Activated CD8-positive, alpha-beta T cell treated with anti-CD3 and anti-CD28 coated beads, Interleukin-2, amount 10 ng/mL, durations not matched to agents 7 days and 5 days (primary cell): ENCODE measurements around the gene TECPR1. TPM values are rescaled to one million over a fixed set of nuclear protein-coding genes. Genes with fewer than 3 reads are reported as not detected.

Experiments
- ATAC-seq: fragments of 150-1000 bp; cut with Tn5 transposase; one replicate; pipeline ENCODE4 v1.10.0; 2021; ENCODE audit warnings: moderate library complexity
- CTCF ChIA-PET: fragments of 350-600 bp; sonication (Branson Sonifier 250); formaldehyde crosslinking; loops from one replicate; lab custom pipeline; 2021; ENCODE audit warnings: antibody characterized with exemption; lab: Charles Lee
- POLR2A ChIA-PET: fragments of 350-600 bp; sonication (Branson Sonifier 250); formaldehyde crosslinking; loops from one replicate; lab custom pipeline; 2021; ENCODE audit warnings: antibody characterized with exemption; lab: Charles Lee
- DNase-seq: peaks from one replicate; pipeline ENCODE4 v3.0.0-alpha.2; 2020
- H3K27ac Mint-ChIP-seq: one replicate; pipeline ENCODE4 v1.8.0; 2021; ENCODE audit warnings: mild to moderate bottlenecking, mixed read lengths
- H3K27me3 Mint-ChIP-seq: one replicate; pipeline ENCODE4 v1.8.0; 2021; ENCODE audit warnings: low read depth, mixed read lengths
- H3K36me3 Mint-ChIP-seq: one replicate; pipeline ENCODE4 v1.8.0; 2021; ENCODE audit warnings: low read depth, mixed read lengths
- H3K4me1 Mint-ChIP-seq: one replicate; pipeline ENCODE4 v1.8.0; 2021; ENCODE audit warnings: low read depth, mixed read lengths
- H3K4me3 Mint-ChIP-seq: one replicate; pipeline ENCODE4 v1.8.0; 2021; ENCODE audit warnings: mild to moderate bottlenecking, mixed read lengths
- H3K9me3 Mint-ChIP-seq: one replicate; pipeline ENCODE4 v1.8.0; 2022; ENCODE audit warnings: mixed read lengths; ENCODE audit not compliant: insufficient read depth
- total RNA-seq, 2 experiments: library from RNA; stranded (reverse); gene quantifications; one replicate each; pipeline ENCODE4 v1.2.3, GENCODE V29; 2021

The TECPR1 gene
- total RNA-seq, 2 experiments from 2014 or later = 49.3 to 55.9 TPM

DNA sequence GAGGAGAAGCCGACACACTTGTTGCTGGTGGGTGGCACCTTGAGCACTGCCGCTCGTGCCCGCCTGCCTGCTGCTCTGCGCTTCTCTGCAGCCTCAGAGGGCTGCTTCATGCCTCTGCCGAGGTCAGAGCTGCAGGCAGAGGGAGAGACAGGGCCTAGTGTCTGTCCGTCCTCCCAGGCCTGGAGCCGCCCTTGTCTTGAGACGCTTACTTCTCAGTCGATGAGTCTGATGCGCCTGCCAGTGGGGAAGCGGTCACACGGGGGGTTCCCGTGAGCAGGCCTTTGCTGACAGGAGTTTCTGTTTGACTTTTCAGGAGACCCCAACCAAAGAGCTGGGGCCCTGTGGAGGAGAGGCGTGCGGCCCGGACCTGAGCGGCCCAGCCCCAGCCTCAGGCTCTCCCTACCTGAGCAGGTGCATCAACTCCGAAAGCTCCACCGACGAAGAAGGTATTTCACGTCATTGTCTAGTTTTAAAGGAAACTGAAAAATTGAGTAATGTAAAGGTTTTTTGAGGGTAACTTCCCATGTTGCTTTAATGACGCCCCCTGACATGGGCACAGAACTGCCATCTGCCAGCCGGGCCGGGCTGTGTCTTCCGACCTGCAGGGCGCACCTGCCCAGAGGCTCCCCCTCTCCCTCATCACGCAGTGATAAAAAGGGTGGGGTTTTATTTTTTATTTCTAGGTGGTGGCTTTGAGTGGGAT, 48.6 kb downstream of the TECPR1 start:
- ATAC-seq (no peak), DNase-seq (no peak)
- peaks cover 33% of the 10 kb centered on the region for H3K36me3 Mint-ChIP-seq
- H3K4me1 Mint-ChIP-seq = peaks cover 47% of the 10 kb centered on the region
- CTCF ChIA-PET = interaction anchor here (1.2 to 3.2 kb wide), 4 partner anchors 38 to 182 kb away, joined by 3 to 15 read pairs (median 6); no protein-coding TSS in a partner anchor
- H3K27me3 Mint-ChIP-seq = no peaks in the 10 kb centered on the region
- H3K27ac Mint-ChIP-seq = no peak overlapping the region
- POLR2A ChIA-PET = interaction anchor here (0.6 to 2.1 kb wide), 5 partner anchors 9 to 72 kb away, joined by 3 to 10 read pairs (median 5); partner anchors contain the start of gene TECPR1
- no peak overlapping the region for H3K4me3 Mint-ChIP-seq
- H3K9me3 Mint-ChIP-seq = no peaks in the 10 kb centered on the region

- peaks cover 47% of the 10 kb centered on the region for H3K4me1 Mint-ChIP-seq
- peak; percentile 89 for ATAC-seq
- H3K36me3 Mint-ChIP-seq = peaks cover 35% of the 10 kb centered on the region
- CTCF ChIA-PET = interaction anchor here (1.2 to 3.2 kb wide), 2 partner anchors 48 to 181 kb away, joined by 9 to 15 read pairs; no protein-coding TSS in a partner anchor
- POLR2A ChIA-PET = interaction anchor here (0.6 to 2.1 kb wide), 5 partner anchors 10 to 71 kb away, joined by 3 to 10 read pairs (median 5); partner anchors contain the start of gene TECPR1
- H3K27me3 Mint-ChIP-seq = no peaks in the 10 kb centered on the region
- no peaks in the 10 kb centered on the region for H3K9me3 Mint-ChIP-seq
- peak; percentile 88 for DNase-seq
- H3K27ac Mint-ChIP-seq = peak overlapping the region; percentile 88
- peak overlapping the region; percentile 57 for H3K4me3 Mint-ChIP-seq
Observed at GRCh38 chr7:98202367-98203195, 49.5 kb downstream of the TECPR1 start.

- H3K27ac Mint-ChIP-seq = no peak overlapping the region
- no peak for ATAC-seq
- POLR2A ChIA-PET = interaction anchor here (0.6 kb wide), 2 partner anchors 12 to 35 kb away, joined by 3 to 5 read pairs; no protein-coding TSS in a partner anchor
- H3K4me1 Mint-ChIP-seq = peaks cover 47% of the 10 kb centered on the region
- no peaks in the 10 kb centered on the region for H3K9me3 Mint-ChIP-seq
- no peaks in the 10 kb centered on the region for H3K27me3 Mint-ChIP-seq
- peaks cover 27% of the 10 kb centered on the region for H3K36me3 Mint-ChIP-seq
- CTCF ChIA-PET = no interaction called here
- peak; percentile 44 for DNase-seq
- peak overlapping the region; percentile 13 for H3K4me3 Mint-ChIP-seq
Observed at GRCh38 chr7:98200364-98200763, 51.7 kb downstream of the TECPR1 start.

DNA sequence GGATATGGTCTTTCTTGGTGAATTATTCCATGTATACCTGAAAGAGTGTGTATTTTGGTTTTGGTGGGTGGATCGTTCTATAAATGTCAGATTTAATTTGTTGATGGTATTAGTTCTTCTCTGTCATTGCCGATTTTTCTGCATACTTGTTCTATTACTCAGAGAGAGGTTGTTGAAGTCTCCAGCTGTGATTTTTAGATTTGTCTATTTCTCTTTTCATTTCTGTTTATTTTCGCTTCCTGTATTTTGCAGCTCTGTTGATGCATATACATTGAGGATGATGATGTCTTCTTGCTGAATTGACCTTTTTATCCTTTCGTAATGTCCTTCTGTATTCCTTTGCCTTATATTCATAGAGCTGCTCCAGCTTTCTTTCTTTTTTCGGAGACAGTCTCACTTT, 52.9 kb downstream of the TECPR1 start:
- Mint-ChIP-seq H3K9me3 (no peaks in the 10 kb centered on the region), H3K4me3 (no peak overlapping the region), H3K27ac (no peak overlapping the region), H3K4me1 (peaks cover 43% of the 10 kb centered on the region), H3K36me3 (peaks cover 19% of the 10 kb centered on the region), H3K27me3 (no peaks in the 10 kb centered on the region)
- ATAC-seq (no peak), DNase-seq (no peak)
- ChIA-PET CTCF (interaction anchor here (0.6 kb wide), 1 partner anchor 1180 kb away, joined by 3 read pairs; no protein-coding TSS in a partner anchor), POLR2A (no interaction called here)

DNA sequence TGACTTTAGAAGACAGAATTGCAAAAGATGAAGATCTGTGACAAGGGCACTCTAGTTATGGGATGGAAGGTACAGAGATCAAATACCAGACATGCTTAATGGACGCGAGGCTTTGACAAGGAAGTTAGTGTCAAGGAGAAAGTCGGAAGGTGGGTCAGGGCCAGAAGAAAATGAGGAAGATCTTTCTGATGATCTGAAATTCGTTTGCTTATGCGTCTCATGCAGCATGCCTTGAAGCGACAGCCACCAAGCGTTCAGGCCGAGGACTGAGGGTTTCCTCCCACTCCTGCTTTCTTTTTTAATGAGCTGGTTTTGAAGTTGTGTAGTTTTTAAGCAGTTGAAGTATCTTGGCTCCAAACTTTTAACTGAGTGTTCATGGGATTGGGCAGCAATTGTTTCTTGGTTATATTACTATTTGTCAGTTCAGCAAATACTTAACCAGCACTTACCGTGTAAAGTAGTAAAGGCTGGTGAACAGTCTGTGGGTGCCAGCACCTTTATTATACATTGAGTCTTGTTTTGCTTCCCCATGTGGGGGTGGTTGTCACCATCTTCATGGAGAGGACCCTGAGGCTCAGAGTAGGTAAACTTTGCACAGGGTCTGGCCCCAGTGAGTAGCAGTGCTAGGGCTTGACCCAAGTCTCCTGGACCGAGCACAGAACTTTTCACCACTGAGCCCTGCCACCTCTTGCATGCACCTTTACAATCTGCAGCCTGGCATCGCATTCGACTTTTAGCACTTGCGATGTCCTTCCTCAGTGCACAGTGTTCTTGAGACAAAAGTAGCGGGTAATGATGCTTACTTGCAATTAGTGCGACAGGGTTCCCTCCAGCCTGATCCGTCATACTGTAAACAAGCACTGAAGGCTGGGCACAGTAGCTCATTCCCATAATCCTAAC, 55.1 kb downstream of the TECPR1 start:
- no peak for DNase-seq
- Mint-ChIP-seq H3K4me1 (peaks cover 23% of the 10 kb centered on the region), H3K27me3 (no peaks in the 10 kb centered on the region), H3K27ac (no peak overlapping the region), H3K36me3 (peaks cover 18% of the 10 kb centered on the region), H3K9me3 (no peaks in the 10 kb centered on the region), H3K4me3 (no peak overlapping the region)
- POLR2A ChIA-PET = no interaction called here
- CTCF ChIA-PET = interaction anchor here (0.6 kb wide), 1 partner anchor 250 kb away, joined by 3 read pairs; no protein-coding TSS in a partner anchor
- ATAC-seq = no peak

GRCh38 chr7:98194672-98195457, 57.2 kb downstream of the TECPR1 start:
- no peaks in the 10 kb centered on the region for H3K9me3 Mint-ChIP-seq
- no peak for ATAC-seq
- no peak overlapping the region for H3K4me3 Mint-ChIP-seq
- H3K4me1 Mint-ChIP-seq = peaks cover 9% of the 10 kb centered on the region
- H3K27ac Mint-ChIP-seq = no peak overlapping the region
- ChIA-PET CTCF (no interaction called here), POLR2A (no interaction called here)
- peaks cover 27% of the 10 kb centered on the region for H3K36me3 Mint-ChIP-seq
- no peaks in the 10 kb centered on the region for H3K27me3 Mint-ChIP-seq
- DNase-seq = no peak

DNA sequence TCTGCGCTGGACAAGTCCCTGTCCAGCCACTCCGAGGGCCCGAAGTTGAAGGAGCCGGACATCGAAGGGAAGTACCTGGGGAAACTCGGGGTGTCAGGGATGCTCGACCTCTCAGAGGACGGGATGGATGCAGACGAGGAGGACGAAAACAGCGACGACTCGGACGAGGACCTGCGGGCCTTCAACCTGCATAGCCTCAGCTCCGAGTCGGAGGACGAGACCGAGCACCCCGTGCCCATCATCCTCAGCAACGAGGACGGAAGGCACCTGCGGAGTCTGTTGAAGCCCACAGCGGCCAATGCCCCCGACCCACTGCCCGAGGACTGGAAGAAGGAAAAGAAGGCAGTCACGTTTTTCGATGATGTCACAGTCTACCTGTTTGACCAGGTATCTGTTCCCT, 57.8 kb downstream of the TECPR1 start:
- Mint-ChIP-seq H3K4me1 (peaks cover 14% of the 10 kb centered on the region), H3K27ac (no peak overlapping the region), H3K4me3 (no peak overlapping the region), H3K9me3 (no peaks in the 10 kb centered on the region), H3K36me3 (peaks cover 29% of the 10 kb centered on the region), H3K27me3 (no peaks in the 10 kb centered on the region)
- ChIA-PET CTCF (no interaction called here), POLR2A (no interaction called here)
- no peak for ATAC-seq
- no peak for DNase-seq

- DNase-seq (no peak), ATAC-seq (no peak)
- ChIA-PET POLR2A (no interaction called here), CTCF (no interaction called here)
- H3K4me3 Mint-ChIP-seq = no peak overlapping the region
- H3K4me1 Mint-ChIP-seq = peaks cover 16% of the 10 kb centered on the region
- H3K9me3 Mint-ChIP-seq = no peaks in the 10 kb centered on the region
- no peak overlapping the region for H3K27ac Mint-ChIP-seq
- H3K27me3 Mint-ChIP-seq = no peaks in the 10 kb centered on the region
- peaks cover 32% of the 10 kb centered on the region for H3K36me3 Mint-ChIP-seq
Observed at GRCh38 chr7:98193474-98194180, 58.4 kb downstream of the TECPR1 start.

DNA sequence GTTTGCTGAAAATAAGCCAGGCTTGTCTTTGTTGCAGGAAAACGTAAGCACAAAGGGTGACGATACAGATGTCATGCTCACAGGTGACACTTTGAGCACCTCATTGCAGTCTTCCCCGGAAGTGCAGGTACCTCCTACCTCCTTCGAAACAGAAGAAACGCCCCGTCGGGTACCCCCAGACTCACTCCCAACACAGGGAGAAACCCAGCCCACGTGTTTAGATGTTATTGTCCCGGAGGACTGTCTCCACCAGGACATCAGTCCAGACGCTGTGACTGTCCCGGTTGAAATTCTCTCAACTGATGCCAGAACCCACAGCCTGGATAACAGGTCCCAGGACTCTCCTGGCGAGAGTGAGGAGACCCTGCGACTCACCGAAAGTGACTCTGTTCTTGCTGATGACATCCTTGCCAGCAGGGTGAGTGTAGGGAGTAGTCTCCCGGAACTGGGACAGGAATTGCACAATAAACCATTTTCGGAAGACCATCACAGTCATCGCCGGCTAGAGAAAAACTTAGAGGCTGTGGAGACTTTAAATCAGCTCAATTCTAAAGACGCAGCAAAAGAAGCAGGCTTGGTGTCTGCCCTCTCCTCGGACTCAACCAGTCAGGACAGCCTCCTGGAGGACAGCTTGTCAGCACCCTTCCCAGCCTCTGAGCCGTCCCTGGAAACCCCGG, 59.1 kb downstream of the TECPR1 start:
- H3K4me1 Mint-ChIP-seq = peaks cover 16% of the 10 kb centered on the region
- H3K27me3 Mint-ChIP-seq = no peaks in the 10 kb centered on the region
- H3K36me3 Mint-ChIP-seq = peaks cover 32% of the 10 kb centered on the region
- H3K27ac Mint-ChIP-seq = no peak overlapping the region
- ChIA-PET CTCF (no interaction called here), POLR2A (no interaction called here)
- DNase-seq = no peak
- no peaks in the 10 kb centered on the region for H3K9me3 Mint-ChIP-seq
- H3K4me3 Mint-ChIP-seq = no peak overlapping the region
- no peak for ATAC-seq
